Epithelial cell of proximal tubule (primary cell): ENCODE data around the gene NCS1. TPM values are rescaled to one million over a fixed set of nuclear protein-coding genes. Genes with fewer than 3 reads are reported as not detected.
A peak's percentile ranks its signal among the peaks of the same experiment; 100 is the strongest.

Experiments used
- DNase-seq: peaks from one replicate; pipeline ENCODE4 v3.0.0-alpha.2; 2011; ENCODE audit warnings: low read depth
- H3K4me3 ChIP-seq: 2 replicates; pipeline ENCODE4 v1.5.1; 2011; ENCODE audit warnings: low read depth, mild to moderate bottlenecking, low read length
- CTCF ChIP-seq: conservative IDR thresholded peaks from 2 replicates; pipeline ENCODE4 v1.5.1; 2012; ENCODE audit warnings: low read depth, mild to moderate bottlenecking, low read length
- total RNA-seq: library from RNA; depleted of rRNA; stranded (reverse); fragments of >200 nt; gene quantifications from 2 replicates; pipeline ENCODE4 v1.2.3, GENCODE V29; 2015

The NCS1 gene
- total RNA-seq, 1 donor from 2014 or later, result 48.8 TPM

DNA sequence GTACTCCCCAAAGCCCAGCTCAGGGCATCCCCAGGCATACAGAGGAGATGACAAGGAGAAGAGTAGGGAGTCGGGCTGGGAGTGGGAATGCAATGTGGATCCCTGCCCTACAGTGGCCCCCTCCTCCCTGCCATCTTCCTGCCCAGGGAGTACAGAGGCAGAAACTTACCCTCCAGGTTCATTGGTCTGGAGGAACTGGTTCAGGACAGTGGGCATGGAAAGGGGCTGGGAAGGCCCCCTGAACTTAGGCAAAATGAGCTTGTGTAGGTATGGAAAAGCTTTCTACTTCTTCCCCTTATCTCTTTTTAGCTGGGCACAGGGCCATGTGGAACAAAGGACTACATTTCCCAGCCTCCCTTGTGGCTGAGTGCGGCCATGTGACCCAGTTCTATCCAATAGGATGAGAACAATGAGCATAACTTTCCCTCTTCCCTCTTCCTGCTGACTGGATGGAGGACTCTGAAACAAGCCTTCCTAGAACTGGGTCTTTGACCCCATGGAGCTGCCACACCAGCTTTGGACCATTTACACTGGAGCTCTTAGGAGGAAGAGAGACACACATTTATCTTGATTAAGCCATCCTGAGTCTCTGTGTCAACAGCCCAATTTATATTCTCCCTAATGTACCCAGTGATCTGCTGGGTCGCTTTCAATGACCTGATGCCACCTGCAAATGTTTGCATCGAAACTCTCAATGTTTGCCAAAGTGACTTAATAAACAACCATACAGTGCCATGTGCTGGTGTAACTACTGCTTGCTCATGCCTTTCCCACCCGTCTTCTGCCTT, 68.4 kb downstream of the NCS1 start:
- DNase-seq, result no peak
- no peak for TF ChIP-seq CTCF
- H3K4me3 ChIP-seq, result no peak overlapping the region

DNA sequence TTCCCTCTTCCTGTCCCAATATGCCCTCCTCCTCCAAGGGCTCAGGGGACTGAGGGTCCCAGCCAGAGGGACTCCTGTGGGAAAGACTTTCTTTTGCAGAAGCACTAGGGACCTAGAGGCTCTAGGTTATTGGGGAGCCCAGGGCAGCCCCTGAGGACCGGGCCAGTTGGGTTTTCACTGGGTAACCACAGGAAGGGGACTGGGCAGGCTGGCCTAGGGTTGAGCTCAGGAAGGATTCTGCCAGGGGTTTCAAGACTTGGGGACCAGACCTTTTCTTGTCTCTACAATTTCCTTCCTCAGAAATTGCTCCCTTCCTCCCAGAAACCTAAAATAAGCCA, 69.0 kb downstream of the NCS1 start:
- H3K4me3 ChIP-seq, result no peak overlapping the region
- no peak for DNase-seq
- no peak for TF ChIP-seq CTCF

DNA sequence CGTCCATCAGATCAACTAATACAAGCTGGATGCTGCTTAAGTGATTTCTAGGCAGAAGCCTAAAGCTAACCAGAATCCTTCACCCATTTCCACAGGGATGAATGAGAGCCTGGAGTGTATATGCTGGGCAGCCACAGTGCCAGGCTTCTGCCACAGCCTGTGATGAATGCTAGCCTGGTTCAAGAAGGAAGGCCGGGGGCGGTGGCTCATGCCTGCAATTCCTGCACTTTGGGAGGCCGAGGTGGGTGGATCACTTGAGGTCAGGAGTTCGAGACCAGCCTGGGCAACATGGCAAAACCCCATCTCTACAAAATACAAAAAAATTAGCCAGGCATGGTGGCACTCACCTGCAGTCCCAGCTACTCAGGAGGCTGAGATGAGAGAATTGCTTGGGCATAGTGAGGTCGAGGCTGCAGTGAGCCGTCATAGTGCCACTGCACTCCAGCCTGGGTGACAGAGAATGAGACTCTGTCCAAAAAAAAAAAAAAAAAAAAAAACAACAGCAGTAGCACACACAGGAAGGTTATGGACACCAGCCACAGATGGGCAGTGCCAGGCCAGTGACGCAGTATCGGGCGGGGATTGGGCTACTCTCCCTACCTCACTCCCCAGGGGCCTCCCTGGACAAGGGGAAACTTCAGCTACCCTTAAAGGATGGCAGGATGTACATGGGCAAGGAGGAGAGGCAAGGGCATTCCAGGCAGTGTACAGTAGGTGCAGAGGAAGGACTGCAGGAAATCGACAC, 70.2 kb downstream of the NCS1 start:
- peak overlapping the region; percentile 35 for H3K4me3 ChIP-seq
- DNase-seq, result no peak
- no peak for TF ChIP-seq CTCF

DNA sequence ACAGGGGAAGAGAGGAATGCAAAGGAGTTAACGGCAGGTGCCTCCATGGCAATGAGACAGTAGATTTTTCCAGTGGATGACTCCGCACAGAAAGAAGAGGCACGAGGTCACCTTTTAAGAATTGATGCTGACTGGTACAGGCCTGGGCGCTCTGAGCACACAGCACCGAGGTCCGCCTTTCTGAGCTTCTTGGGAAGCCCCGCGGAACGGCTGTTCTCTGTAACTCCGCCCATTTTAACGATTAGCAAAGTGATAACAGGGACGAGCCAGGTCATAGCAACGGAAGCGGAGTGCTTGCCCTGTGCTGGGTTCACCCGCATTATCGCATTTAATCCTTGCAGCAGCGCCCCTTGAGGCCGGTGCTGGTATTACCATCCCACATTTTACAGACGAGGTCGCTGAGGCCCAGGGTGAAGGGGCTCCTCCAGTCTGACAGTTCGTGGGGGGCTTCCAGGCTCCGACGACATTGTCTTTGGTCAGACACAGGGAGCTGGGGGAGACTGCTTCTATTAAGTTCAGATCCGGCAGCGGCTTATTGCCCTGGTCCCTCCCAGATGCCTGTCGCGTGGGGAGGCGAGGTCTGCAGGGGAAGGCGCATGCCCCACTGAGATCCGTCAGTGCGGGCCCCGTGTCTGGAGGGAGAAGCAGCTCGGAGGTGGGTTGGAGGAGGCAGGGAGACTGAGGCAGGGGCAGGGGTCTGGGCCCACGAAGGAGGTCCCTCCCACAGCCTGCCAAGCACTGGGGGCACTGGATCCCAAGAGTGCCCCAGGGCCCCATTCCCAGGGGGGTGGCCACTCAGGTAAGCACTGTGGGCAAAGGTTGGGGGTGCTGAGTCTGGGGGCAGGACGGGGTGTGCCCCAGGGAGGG, 71.0 kb downstream of the NCS1 start:
- TF ChIP-seq CTCF, result peak; percentile 87
- H3K4me3 ChIP-seq, result peak overlapping the region; percentile 35
- DNase-seq, result no peak

GRCh38 chr9:130243882-130244170, 71.6 kb downstream of the NCS1 start:
- no peak for TF ChIP-seq CTCF
- no peak for DNase-seq
- no peak overlapping the region for H3K4me3 ChIP-seq

DNA sequence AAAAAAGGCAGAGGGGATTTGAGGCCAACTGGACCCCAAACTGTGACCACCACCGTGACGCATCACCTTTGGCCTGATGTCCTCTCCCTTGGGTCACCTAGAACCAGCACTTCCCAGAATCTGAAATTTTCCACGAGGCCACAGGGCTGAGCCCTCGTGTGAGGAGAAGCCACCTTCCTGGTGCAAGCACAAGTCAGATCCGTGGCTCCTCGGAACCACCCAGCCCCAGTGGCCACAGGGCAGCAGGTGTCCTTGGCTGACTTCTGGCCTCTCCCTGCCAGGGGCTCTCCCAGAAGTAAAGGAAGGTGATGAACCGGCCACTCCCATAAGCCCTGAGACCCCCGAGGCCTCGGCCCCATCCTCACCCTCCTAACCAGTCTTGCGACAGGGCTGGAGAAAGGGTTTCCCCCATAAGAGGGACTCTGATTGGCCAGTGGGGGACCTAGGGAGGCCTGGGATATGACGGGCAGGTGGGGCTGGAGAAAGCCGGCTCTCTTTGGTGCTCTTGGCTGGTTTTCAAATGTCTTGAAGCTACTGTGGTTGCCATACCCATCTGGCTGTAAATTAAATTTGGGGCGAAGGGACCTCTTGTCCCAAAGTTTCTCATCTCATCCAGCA, 72.5 kb downstream of the NCS1 start:
- no peak for TF ChIP-seq CTCF
- DNase-seq, result no peak

More for the DNA sequence above, 72.5 kb downstream of the NCS1 start:
- no peak overlapping the region for H3K4me3 ChIP-seq
